GM19351 (cell line): ENCODE measurements around the gene MAML3.
A peak's percentile ranks its signal among the peaks of the same experiment; 100 is the strongest.

Source experiments
- ATAC-seq: cut with Tn5 transposase; IDR thresholded peaks from one replicate; pipeline ENCODE4 v1.9.1; 2021; ENCODE audit warnings: mild to moderate bottlenecking, moderate library complexity; ENCODE audit not compliant: unreplicated experiment

MAML3 gene

GRCh38 chr4:139880841-139881240, 273.1 kb downstream of the MAML3 start:
- no peak for ATAC-seq

DNA sequence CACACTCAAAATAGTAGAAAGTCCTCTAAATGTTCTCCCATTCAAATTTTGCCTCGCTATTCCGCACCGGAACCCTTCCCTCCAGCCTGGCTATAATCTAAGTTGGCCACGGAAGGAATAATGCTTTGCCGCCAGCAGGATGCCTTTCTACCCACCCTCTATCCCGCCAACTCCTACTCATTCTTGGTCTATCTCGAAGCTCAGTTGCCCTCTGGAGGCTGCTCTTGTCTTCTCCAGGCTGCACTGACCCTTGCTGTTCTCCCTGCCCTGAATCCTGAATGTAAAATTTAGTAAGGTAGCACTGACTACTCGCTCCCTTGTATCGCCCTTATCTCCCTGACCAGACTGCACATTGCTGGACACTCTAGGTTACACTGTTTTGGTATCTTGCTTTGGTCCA, 275.9 kb downstream of the MAML3 start:
- no peak for ATAC-seq

DNA sequence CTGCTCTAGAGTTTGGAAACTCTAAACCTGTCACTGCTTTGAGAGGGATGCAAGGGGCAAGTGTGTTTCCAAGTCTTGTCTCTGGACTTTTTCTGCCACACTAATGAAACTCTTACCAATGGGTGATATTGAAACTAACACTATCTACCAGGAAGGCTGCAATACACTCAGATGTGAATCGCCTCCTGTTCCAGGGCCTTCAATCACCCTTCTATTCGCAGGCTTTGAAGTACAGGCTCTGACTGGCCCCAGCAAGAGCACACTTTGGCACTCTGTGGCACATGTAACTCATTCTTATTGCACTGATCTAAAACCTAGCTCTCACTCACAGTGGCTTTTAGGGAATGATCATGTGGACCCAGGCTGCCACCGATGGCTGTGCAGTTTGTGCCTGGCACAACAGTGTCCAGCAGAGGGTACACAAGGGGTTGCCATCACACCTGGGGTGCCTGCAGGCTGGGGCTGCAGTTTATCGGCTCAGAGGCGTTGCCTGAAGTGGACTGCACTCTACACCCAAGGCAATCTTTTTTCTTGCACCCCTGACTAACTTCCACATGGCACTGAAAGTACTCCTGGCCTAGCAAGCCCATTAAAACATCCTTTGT, 277.5 kb downstream of the MAML3 start:
- no peak for ATAC-seq

- no peak for ATAC-seq
These were observed 278.6 kb downstream of the MAML3 start for GRCh38 chr4:139875411-139875825.

DNA sequence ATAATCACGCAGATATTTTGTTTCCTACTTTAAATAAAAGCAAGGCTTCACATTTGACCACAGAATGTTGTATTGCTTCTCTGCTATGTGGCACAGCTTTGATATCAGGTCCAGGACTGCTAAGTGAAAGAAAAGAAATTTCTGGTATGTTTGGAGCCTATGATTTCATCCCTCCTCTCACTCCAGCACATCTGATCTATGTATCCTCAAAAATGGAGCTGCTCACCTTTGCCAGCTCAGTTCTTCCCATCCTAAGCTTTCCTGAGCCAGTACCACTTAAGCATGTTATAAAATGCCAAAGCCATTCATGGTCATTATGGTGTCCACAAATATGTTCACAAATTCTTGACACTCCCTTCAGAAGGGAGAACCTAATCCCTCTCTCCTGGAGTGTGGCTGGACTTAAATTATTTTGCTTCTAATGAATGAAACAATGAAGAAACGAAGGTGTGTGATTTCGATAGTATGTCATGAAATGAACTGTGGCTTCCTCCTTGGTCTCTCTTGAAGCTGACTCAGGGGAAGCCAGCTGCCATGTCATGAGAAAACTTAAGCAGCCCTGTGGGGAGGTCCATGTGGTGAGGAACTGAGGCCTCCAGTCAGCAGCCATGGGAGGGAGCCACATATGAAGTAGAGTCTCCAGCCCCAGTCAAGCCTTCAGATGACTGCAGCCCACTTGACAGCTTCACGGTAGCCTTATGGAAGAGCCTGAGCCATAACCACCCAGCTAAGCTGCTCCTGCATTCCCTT, 280.7 kb downstream of the MAML3 start:
- ATAC-seq: no peak

DNA sequence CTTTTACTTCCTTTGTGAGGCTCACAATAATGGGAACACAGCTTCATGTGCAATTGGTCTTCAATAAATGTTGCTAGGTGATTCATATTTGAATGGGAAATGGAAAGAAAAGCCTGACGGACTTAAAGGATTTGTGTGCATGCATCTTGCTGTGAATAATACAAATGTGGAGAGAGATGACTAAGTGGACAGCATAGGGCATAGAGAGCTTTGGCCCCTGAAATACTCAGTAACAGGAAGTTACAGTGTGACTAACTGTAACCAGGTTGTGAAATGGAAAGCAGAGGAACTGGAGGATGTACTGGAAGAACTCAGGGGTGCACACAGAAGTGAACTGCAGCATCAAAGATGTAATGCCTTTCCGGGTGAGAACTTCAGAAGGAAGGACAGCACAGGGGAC, 281.7 kb downstream of the MAML3 start:
- ATAC-seq: no peak

GRCh38 chr4:139869810-139870209, 284.2 kb downstream of the MAML3 start:
- ATAC-seq: no peak

- ATAC-seq: no peak
These were observed 287.6 kb downstream of the MAML3 start for GRCh38 chr4:139866276-139866962.

DNA sequence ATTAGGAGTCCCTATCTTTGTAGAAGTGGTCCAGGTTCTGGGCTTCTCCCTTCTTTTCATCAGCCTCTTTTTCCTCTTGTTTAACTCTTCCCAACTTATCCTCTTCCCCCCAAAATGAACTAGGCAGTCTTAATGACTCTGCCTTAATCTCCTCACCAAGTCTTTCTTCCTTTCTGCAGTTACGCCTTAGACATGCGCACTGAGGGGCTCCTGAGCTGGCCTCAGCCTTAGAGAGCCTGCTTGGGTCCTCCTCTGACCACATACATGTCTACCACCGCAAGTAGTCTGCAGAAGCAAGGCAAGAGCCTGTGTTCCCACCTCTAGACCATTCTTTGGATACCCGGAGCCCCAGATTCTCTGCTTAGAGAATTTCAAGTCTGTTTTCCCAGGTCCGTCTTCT, 288.4 kb downstream of the MAML3 start:
- ATAC-seq: no peak

- ATAC-seq: no peak
These were observed 290.5 kb downstream of the MAML3 start for GRCh38 chr4:139863531-139863930.

- ATAC-seq: no peak
These were observed 292.5 kb downstream of the MAML3 start for GRCh38 chr4:139861471-139861870.

DNA sequence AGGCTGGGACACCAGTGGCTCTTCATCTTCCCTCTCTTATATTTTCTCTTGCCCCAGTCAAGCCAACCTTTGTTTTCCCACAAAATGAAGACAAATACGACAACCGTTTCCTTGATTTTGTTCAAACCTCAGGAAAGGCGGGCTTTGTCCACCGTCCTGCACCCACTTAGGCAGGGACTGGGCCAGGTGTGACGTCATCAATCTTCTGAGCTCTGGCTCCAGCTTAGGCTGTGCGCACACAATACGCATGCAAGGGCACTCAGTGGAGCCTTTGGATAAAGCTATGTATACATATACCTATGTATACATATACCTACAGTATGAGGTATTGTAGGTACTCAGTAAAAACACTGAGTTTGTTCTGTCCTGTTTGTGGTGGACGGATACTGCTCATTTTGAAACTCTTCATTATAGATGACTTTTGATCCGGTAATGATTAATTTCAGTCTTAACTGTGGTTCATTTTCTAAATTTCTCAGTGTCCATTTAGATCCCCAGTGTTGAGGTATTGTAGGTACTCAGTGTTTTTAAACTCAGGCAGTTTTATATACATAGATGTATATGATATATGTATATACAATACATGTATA, 293.5 kb downstream of the MAML3 start:
- no peak for ATAC-seq

DNA sequence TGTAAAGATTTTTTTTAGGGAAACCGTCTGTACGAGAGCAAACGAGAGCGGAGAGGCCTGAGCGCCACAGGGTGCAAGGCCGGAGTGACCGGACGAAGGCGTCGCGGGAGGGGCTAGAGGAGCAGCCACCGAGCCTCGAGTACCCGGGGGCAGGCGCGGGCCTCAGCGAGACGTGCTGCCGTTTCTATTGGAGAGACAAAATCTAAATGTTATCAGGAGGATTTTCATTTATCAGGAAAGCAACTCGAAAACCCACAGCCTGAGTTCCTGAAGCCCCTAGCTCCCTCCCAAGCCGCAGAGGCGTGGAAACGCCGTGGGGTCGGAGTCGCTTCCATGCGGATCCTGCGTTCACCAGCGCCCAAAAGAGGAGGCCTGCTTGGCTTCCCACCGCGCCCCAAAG, 294.1 kb downstream of the MAML3 start:
- ATAC-seq: no peak

DNA sequence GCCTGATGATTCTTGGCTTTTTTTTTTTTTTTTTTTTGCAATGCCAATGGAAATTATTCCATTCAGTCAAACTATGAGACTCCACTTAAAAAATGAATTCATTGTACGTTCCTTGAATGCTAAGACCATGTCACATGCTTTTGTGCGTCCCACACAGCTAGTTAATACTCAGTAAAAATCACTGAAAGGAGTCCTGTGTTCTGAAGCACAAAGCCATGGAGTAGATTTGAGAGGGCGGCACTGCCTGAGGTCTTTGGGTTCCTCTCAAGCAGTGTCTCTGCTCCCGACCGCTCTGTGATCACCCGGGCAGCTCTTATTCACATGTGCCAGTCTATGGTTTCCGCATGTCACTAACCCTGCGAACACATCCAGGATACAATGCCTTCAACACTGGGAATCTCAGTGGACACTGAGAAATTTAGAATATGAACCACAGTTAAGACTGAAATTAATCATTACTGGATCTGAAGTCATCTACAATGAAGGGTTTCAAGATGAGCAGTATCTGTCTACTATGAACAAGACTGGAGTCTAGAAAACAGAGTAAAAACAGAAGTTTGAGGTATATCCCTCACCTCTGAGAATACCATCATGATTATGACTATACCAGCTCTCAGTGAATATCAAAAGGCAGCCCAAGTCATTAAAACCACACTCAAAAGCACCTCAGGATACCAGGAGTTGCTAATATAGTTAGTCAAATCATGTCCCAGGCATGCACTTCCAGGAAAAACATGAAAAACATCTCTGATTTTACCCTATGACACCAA, 295.4 kb downstream of the MAML3 start:
- ATAC-seq: peak; percentile 96

DNA sequence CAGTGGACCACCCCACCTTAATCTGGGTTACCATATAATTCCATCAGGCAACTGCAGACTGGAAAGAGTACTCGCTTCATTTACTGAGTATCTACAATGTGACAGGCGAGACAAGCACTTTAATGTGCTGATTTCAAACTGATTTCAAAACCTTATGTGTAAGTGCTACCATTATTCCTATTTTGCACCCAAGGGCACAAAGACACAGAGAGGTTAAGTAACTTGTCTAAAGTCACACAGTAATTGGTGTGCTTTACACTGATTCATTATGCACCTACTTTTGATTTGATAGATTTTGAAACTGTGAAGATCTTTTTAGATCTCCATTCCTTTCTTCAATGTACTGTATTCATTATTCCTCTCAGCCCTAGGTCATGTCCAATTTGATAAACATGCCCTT, 296.0 kb downstream of the MAML3 start:
- ATAC-seq: no peak

DNA sequence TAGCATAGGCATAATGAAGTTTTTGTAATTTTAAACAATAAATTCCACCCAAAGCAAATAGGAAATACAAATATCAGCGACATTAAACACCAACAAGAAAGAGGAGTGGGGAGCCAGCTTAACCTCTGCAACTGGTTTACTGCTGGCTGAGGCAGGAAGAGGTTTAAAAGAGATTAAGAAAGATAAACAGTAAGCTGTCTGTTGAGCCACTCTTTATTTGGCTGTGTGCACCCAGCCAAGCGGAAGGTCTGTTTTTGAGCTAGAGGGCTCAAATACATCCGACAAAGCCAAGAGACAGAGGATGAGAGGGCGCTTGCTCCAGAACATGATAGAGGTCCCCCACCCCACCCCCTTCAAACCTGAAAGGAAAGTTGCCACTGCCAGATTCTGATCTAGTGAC, 297.0 kb downstream of the MAML3 start:
- ATAC-seq: no peak

- ATAC-seq: no peak
These were observed 299.1 kb downstream of the MAML3 start for GRCh38 chr4:139854668-139855403.

GRCh38 chr4:139853309-139853708, 300.7 kb downstream of the MAML3 start:
- no peak for ATAC-seq

GRCh38 chr4:139852612-139853269, 301.2 kb downstream of the MAML3 start:
- no peak for ATAC-seq

GRCh38 chr4:139851639-139852038, 302.3 kb downstream of the MAML3 start:
- no peak for ATAC-seq
